Measurements from ENCODE around the gene RSL24D1. TPM values are rescaled to one million over a fixed set of nuclear protein-coding genes. Genes with fewer than 3 reads are reported as not detected.

The RSL24D1 gene
- total and polyA plus RNA-seq, 9 of the 15 experiments (the other 6 are each of a cell fraction or from before 2014, with no cell fraction given) = 133 to 324 (median 223) TPM

- TF ChIP-seq ARID4B (CRISPR knock-in tag; IDR thresholded peaks at IDR 0.05) (no peak), NCOA2 (IDR thresholded peaks at IDR 0.05; ENCODE audit: partially characterized antibody in 2 of 2) (no peak), ATF3 (IDR thresholded peaks at IDR 0.05) (0 out of 2 replicates have a peak, but pooled peaks have one; percentile 11), ATF3 (CRISPR knock-in tag; conservative IDR thresholded peaks at IDR 0.05) (no peak), ID3 (CRISPR knock-in tag; IDR thresholded peaks at IDR 0.05) (no peak), ID3 (tag; IDR thresholded peaks at IDR 0.05) (peak; percentile 71), DACH1 (IDR thresholded peaks at IDR 0.05; ENCODE audit: partially characterized antibody) (peak; percentile 8), TGIF2 (CRISPR knock-in tag; IDR thresholded peaks at IDR 0.05) (no peak), POLR3G (IDR thresholded peaks at IDR 0.05; ENCODE audit: extremely low read depth, insufficient read length, insufficient replicate concordance) (no peak), CEBPG (CRISPR knock-in tag; IDR thresholded peaks at IDR 0.05) (peak; percentile 44; the same call in 1 of the 2 replicates), CEBPG (tag; conservative IDR thresholded peaks at IDR 0.05 in 1 of 2, IDR thresholded peaks at IDR 0.05 in 1 of 2) (peak in 1 of 2 experiments; percentile 41; a peak in 1 of 4 replicates), KAT8 (IDR thresholded peaks at IDR 0.05; ENCODE audit: low read depth) (no peak), CBFA2T3 (IDR thresholded peaks at IDR 0.05) (peak; percentile 92), ZNF561 (CRISPR knock-in tag; conservative IDR thresholded peaks at IDR 0.05) (no peak), PKNOX1 (IDR thresholded peaks at IDR 0.05) (peak; percentile 73), SFPQ (IDR thresholded peaks at IDR 0.05; ENCODE audit: low read depth, low read length) (no peak), MLLT1 (IDR thresholded peaks at IDR 0.05) (peak in 1 of 2 experiments; percentile 49; a peak in 1 of 4 replicates)
These were observed 42.8 kb upstream of the RSL24D1 start (continued) for GRCh38 chr15:55239440-55240124.

Data from K562 (cell line).